Measurements from ENCODE around the gene FAM3B.

DNA sequence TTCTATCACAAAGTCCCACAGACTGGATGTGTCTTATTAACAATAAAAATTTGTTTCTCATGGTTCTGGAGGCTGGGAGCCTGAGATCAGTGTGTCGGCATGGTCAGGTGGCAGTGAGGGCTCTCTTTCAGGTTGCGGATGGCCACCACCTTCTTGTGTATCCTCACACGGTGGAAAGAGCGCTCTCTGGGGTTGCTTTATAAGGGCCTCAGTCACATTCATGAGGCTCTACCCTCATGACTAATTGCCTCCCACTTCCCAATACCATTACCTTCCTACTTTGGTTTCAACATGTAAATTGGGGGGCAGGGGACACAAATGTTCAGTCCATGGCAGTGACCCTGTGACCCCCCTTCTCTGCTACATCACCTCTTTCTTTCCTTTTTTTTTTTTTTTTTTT is 88.7 kb downstream of the FAM3B start:
- TF ChIP-seq FOXM1 (IDR thresholded peaks at IDR 0.05; ENCODE audit: borderline replicate concordance) (no peak), BHLHE40 (IDR thresholded peaks at IDR 0.05; ENCODE audit: borderline replicate concordance) (no peak), SP1 (IDR thresholded peaks at IDR 0.05) (no peak), LEF1 (IDR thresholded peaks at IDR 0.05; ENCODE audit: borderline replicate concordance) (no peak), ZNF384 (IDR thresholded peaks at IDR 0.05) (no peak), ARNT (IDR thresholded peaks at IDR 0.05) (no peak)

All from HEK293T (cell line).